Left ventricle myocardium superior (tissue), 1 donor: ENCODE measurements around the gene FAF1. TPM values are rescaled to one million over a fixed set of nuclear protein-coding genes. Genes with fewer than 3 reads are reported as not detected.
A peak's percentile ranks its signal among the peaks of the same experiment; 100 is the strongest.
"Not testable (repeated sequence)": the region's sequence is repeated elsewhere in the genome, so short reads cannot be mapped to it uniquely, and the experiment has no call there.

Experiments used
- ATAC-seq: fragments of 200-7000 bp; cut with Tn5 transposase; one replicate; pipeline ENCODE4 v1.9.1; 2020; ENCODE audit warnings: mild to moderate bottlenecking, moderate library complexity
- DNase-seq: peaks from one replicate; pipeline ENCODE4 v3.0.0-alpha.2; 2020
- intact Hi-C: fragments of 100-400 bp; cut with micrococcal nuclease; formaldehyde crosslinking; loops from one replicate; pipeline ENCODE4 v1.11.0; 2022
- total RNA-seq: library from RNA; stranded (reverse); fragmentation: NEBNext Ultra II Directional; extraction: Animal tissue kit (Norgen Biotek cat#: 25700); gene quantifications from one replicate; pipeline ENCODE4 v1.2.1, GENCODE V29; 2021
- donor health status: DM: no; HTN: yes; CAD: no; lungs with severe emphysema.

FAF1 gene
- total RNA-seq, 1 donor from 2014 or later = 99.2 TPM

- peak; percentile 44 for DNase-seq
- intact Hi-C loops = no loop called here
- ATAC-seq = peak; percentile 50
Observed at GRCh38 chr1:50873458-50874187, 86.4 kb downstream of the FAF1 start.

- ATAC-seq, DNase-seq, intact Hi-C loops: not testable (repeated sequence)
Observed at GRCh38 chr1:50864845-50865244, 95.2 kb downstream of the FAF1 start.

GRCh38 chr1:50861772-50862171 is 98.3 kb downstream of the FAF1 start:
- DNase-seq (no peak), ATAC-seq (no peak)
- intact Hi-C loops = no loop called here

- no peak for DNase-seq
- no peak for ATAC-seq
- intact Hi-C loops = no loop called here
Observed at GRCh38 chr1:50860702-50861101, 99.4 kb downstream of the FAF1 start.

- DNase-seq (no peak), ATAC-seq (no peak)
- intact Hi-C loops = no loop called here
Observed at GRCh38 chr1:50860256-50860655, 99.8 kb downstream of the FAF1 start.

GRCh38 chr1:50859657-50860056 is 100.4 kb downstream of the FAF1 start:
- ATAC-seq = no peak
- no peak for DNase-seq
- intact Hi-C loops = no loop called here

GRCh38 chr1:50858761-50859160 is 101.3 kb downstream of the FAF1 start:
- no peak for ATAC-seq
- intact Hi-C loops = no loop called here
- no peak for DNase-seq

- intact Hi-C loops = no loop called here
- ATAC-seq (no peak), DNase-seq (no peak)
Observed at GRCh38 chr1:50857702-50858101, 102.4 kb downstream of the FAF1 start.

GRCh38 chr1:50853325-50853724 is 106.7 kb downstream of the FAF1 start:
- DNase-seq (no peak), ATAC-seq (no peak)
- intact Hi-C loops = no loop called here

- intact Hi-C loops = no loop called here
- no peak for ATAC-seq
Observed at GRCh38 chr1:50852889-50853288, 107.2 kb downstream of the FAF1 start.

GRCh38 chr1:50851466-50851865 is 108.6 kb downstream of the FAF1 start:
- intact Hi-C loops = no loop called here
- DNase-seq = no peak
- no peak for ATAC-seq

More at GRCh38 chr1:50852889-50853288, 107.2 kb downstream of the FAF1 start:
- no peak for DNase-seq

GRCh38 chr1:50851034-50851433 is 109.0 kb downstream of the FAF1 start:
- DNase-seq (no peak), ATAC-seq (no peak)
- intact Hi-C loops = no loop called here

- DNase-seq (no peak), ATAC-seq (no peak)
- intact Hi-C loops = no loop called here
Observed at GRCh38 chr1:50847303-50847702, 112.8 kb downstream of the FAF1 start.

- no peak for ATAC-seq
- DNase-seq = no peak
- intact Hi-C loops = no loop called here
Observed at GRCh38 chr1:50846224-50846839, 113.7 kb downstream of the FAF1 start.

GRCh38 chr1:50841791-50842387 is 118.2 kb downstream of the FAF1 start:
- intact Hi-C loops = no loop called here
- DNase-seq (no peak), ATAC-seq (peak; percentile 43)

- ATAC-seq (no peak), DNase-seq (no peak)
- intact Hi-C loops = no loop called here
Observed at GRCh38 chr1:50836117-50836516, 124.0 kb downstream of the FAF1 start.

- ATAC-seq (no peak), DNase-seq (no peak)
- intact Hi-C loops = no loop called here
Observed at GRCh38 chr1:50833216-50833615, 126.9 kb downstream of the FAF1 start.

GRCh38 chr1:50832167-50832566 is 127.9 kb downstream of the FAF1 start:
- intact Hi-C loops = no loop called here
- peak; percentile 64 for ATAC-seq
- no peak for DNase-seq

- no peak for DNase-seq
- no peak for ATAC-seq
- intact Hi-C loops = no loop called here
Observed at GRCh38 chr1:50831300-50832061, 128.6 kb downstream of the FAF1 start.

GRCh38 chr1:50830621-50831020 is 129.4 kb downstream of the FAF1 start:
- no peak for DNase-seq
- no peak for ATAC-seq
- intact Hi-C loops = no loop called here
